Thoracic aorta (tissue), 2 donors: ENCODE measurements around the gene DROSHA. TPM values are rescaled to one million over a fixed set of nuclear protein-coding genes. Genes with fewer than 3 reads are reported as not detected.

ENCODE experiments used
- ATAC-seq: fragments of 150-250 bp; one replicate; pipeline ENCODE4 v1.8.0; 2017; ENCODE audit warnings: low read depth; ENCODE audit not compliant: insufficient number of reproducible peaks, low FRiP score
- DNase-seq: peaks from one replicate; pipeline ENCODE4 v3.0.0-alpha.2; 2020; ENCODE audit warnings: low spot score
- H3K27ac ChIP-seq, 2 donors: fragments of 200-600 bp; sonication (generic); 1 replicate in 1 of 2; 2 replicates in 1 of 2; pipeline ENCODE4 v1.5.1; 2016; ENCODE audit warnings: mild to moderate bottlenecking in 2 of 2, moderate library complexity in 2 of 2
- H3K27me3 ChIP-seq: fragments of 200-600 bp; sonication (generic); replicated peaks from 2 replicates; pipeline ENCODE4 v1.6.0; 2016; ENCODE audit warnings: mild to moderate bottlenecking; ENCODE audit not compliant: insufficient read depth
- H3K36me3 ChIP-seq: fragments of 200-600 bp; sonication (generic); one replicate; pipeline ENCODE4 v1.5.1; 2016
- H3K4me1 ChIP-seq, 2 donors: fragments of 200-600 bp; sonication (generic); 1 replicate in 1 of 2; 2 replicates in 1 of 2; pipeline versions ENCODE4 v1.5.1 to v1.6.0; 2016; ENCODE audit warnings: low read depth in 2 of 2, mild to moderate bottlenecking in 1 of 2; ENCODE audit not compliant: control insufficient read depth in 1 of 2
- H3K4me3 ChIP-seq: fragments of 200-600 bp; sonication (generic); 2 replicates; pipeline ENCODE4 v1.5.1; 2016; ENCODE audit warnings: mild to moderate bottlenecking
- H3K9me3 ChIP-seq: fragments of 200-600 bp; sonication (generic); 2 replicates; pipeline ENCODE4 v1.5.1; 2016
- CTCF ChIP-seq: fragments of 200-600 bp; sonication (generic); IDR thresholded peaks from one replicate; pipeline ENCODE4 v1.5.1; 2019; ENCODE audit warnings: antibody characterized with exemption
- total RNA-seq, 2 donors: library from RNA; depleted of rRNA; stranded (reverse); fragments of >200 nt; gene quantifications; one replicate each; pipeline versions ENCODE4 v1.1.0 to v1.2.3, GENCODE V29; 2016

The DROSHA gene
- total RNA-seq, 2 donors from 2014 or later, result 28.8 to 70.7 TPM

DNA sequence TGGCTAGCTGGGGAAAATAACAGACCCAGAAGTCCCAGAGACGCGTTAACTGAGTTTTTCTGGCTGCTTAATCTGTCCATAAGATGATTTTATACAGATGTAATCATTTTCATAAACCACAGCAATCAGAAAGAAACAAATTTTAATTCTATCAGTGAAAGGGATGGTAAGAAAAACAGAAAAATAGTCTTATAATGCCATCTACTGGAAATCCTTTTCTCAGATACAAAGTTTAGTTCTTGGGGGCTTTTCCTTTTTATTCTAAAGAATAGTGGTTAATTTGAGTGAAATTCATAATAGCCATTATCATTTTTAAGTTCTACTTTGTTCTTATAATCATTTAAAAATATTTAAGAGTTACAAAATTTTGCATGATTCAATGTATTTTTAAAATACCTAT, 44.4 kb downstream of the DROSHA start:
- no peak overlapping the region for H3K27ac ChIP-seq
- no peak for ATAC-seq
- no peak overlapping the region for H3K4me3 ChIP-seq
- peaks cover 6% of the 10 kb centered on the region for H3K36me3 ChIP-seq
- no peaks in the 10 kb centered on the region for H3K27me3 ChIP-seq
- no peaks in the 10 kb centered on the region for H3K4me1 ChIP-seq
- TF ChIP-seq CTCF, result no peak
- no peak for DNase-seq
- no peaks in the 10 kb centered on the region for H3K9me3 ChIP-seq

GRCh38 chr5:31486441-31486840, 45.5 kb downstream of the DROSHA start:
- DNase-seq, result no peak
- Histone ChIP-seq H3K9me3 (no peaks in the 10 kb centered on the region), H3K27me3 (no peaks in the 10 kb centered on the region), H3K4me1 (no peaks in the 10 kb centered on the region), H3K36me3 (peaks cover 6% of the 10 kb centered on the region), H3K27ac (no peak overlapping the region), H3K4me3 (no peak overlapping the region)
- no peak for ATAC-seq
- no peak for TF ChIP-seq CTCF

DNA sequence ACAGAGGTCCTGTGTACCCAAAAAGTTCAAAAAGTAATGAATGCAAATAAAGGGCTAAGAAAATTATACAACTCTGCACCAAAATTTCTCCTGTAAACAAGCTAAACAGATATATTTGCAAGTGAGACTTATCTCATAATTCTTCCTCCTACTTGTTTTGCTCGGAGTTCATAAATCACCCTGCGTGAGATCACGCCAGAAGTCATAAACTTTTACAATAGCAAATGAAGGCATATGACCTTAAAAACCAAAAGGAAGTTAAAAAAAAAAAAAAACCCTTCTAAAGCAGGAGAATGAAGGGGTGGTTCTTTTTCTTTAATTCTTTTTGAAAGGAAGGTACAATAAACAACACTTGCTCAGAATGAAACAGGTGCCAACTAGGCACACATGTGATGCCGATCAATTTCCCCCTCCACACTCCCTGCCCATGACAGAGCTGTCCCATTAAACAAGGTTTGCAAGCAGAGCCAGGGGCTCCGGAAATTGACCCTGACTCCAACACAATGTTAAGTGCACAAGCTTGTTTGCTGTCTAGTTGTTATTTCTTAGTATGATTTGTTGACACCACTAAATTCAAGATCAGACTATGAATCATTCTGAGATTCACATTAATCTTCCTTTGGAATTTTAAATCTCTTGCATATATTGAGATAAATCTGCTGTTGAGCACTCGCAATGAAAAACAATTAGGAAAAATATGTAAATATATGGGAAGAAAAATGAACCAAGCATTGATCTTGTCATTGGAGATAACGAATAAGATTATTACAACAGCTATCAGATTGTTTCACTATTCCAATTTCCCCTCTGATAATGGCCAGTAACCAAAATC, 46.3 kb downstream of the DROSHA start:
- Histone ChIP-seq H3K27me3 (no peaks in the 10 kb centered on the region), H3K27ac (no peak overlapping the region), H3K4me3 (no peak overlapping the region), H3K4me1 (no peaks in the 10 kb centered on the region), H3K9me3 (no peaks in the 10 kb centered on the region), H3K36me3 (peaks cover 6% of the 10 kb centered on the region)
- TF ChIP-seq CTCF, result no peak
- ATAC-seq (no peak), DNase-seq (no peak)

- no peak overlapping the region for H3K4me3 ChIP-seq
- no peak overlapping the region for H3K27ac ChIP-seq
- TF ChIP-seq CTCF, result no peak
- no peak for DNase-seq
- no peaks in the 10 kb centered on the region for H3K27me3 ChIP-seq
- ATAC-seq, result no peak
- H3K36me3 ChIP-seq, result peaks cover 4% of the 10 kb centered on the region
- no peaks in the 10 kb centered on the region for H3K9me3 ChIP-seq
- no peaks in the 10 kb centered on the region for H3K4me1 ChIP-seq
Observed at GRCh38 chr5:31481531-31482165, 50.2 kb downstream of the DROSHA start.

DNA sequence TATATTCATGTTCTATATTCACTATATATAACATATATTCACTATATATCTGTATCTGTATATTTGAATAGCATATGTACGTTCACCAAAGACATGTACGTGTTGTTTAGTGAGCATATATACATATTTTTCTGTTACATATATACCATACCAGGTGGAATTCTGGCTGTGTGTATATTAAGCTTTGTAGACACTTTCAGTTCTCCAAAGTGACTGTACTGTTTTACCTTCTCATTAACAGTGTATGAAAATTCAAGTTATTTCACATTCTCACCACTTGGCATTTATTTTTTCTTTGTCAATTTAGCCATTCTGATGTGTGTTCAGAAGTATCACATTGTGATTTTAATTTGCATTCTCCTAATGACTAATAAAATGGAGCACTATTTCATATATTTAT, 52.2 kb downstream of the DROSHA start:
- Histone ChIP-seq H3K27ac (no peak overlapping the region), H3K36me3 (peaks cover 6% of the 10 kb centered on the region), H3K4me1 (no peaks in the 10 kb centered on the region), H3K9me3 (no peaks in the 10 kb centered on the region), H3K4me3 (no peak overlapping the region), H3K27me3 (no peaks in the 10 kb centered on the region)
- no peak for ATAC-seq
- no peak for DNase-seq
- TF ChIP-seq CTCF, result no peak
